ENCODE measurements around the gene HNRNPA2B1.

DNA sequence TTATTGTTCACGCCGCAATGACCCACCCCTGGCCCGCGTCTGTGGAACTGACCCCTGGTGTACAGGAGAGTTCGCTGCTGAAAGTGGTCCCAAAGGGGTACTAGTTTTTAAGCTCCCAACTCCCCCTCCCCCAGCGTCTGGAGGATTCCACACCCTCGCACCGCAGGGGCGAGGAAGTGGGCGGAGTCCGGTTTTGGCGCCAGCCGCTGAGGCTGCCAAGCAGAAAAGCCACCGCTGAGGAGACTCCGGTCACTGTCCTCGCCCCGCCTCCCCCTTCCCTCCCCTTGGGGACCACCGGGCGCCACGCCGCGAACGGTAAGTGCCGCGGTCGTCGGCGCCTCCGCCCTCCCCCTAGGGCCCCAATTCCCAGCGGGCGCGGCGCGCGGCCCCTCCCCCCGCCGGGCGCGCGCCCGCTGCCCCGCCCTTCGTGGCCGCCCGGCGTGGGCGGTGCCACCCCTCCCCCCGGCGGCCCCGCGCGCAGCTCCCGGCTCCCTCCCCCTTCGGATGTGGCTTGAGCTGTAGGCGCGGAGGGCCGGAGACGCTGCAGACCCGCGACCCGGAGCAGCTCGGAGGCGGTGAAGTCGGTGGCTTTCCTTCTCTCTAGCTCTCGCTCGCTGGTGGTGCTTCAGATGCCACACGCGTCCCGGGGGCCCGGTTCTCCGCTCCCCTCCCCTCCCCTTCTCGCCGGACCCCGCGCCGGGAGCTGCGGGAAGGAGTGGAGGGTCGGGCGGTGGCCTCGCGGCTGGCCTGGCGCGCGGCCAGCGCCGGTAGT lies 887 bp upstream of the HNRNPA2B1 start, which contains the start of gene CBX3:
- TF ChIP-seq, protein P1, sequence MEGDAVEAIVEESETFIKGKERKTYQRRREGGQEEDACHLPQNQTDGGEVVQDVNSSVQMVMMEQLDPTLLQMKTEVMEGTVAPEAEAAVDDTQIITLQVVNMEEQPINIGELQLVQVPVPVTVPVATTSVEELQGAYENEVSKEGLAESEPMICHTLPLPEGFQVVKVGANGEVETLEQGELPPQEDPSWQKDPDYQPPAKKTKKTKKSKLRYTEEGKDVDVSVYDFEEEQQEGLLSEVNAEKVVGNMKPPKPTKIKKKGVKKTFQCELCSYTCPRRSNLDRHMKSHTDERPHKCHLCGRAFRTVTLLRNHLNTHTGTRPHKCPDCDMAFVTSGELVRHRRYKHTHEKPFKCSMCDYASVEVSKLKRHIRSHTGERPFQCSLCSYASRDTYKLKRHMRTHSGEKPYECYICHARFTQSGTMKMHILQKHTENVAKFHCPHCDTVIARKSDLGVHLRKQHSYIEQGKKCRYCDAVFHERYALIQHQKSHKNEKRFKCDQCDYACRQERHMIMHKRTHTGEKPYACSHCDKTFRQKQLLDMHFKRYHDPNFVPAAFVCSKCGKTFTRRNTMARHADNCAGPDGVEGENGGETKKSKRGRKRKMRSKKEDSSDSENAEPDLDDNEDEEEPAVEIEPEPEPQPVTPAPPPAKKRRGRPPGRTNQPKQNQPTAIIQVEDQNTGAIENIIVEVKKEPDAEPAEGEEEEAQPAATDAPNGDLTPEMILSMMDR (IDR thresholded peaks at IDR 0.05): no peak
- TF ChIP-seq POLR2A (IDR thresholded peaks at IDR 0.05): peak; percentile 77 to 89
